SK-N-SH treated with all-trans-retinoic acid at 6 μM for 48 hours (cell line): ENCODE results near the gene TMCC3.
"Not testable (repeated sequence)": the region's sequence is repeated elsewhere in the genome, so short reads cannot be mapped to it uniquely, and the experiment has no call there.

Source experiments
- ATAC-seq: fragments of 200-7000 bp; cut with Tn5 transposase; 3 replicates; pipeline ENCODE4 v1.9.1; 2020; ENCODE audit warnings: mild to moderate bottlenecking, moderate library complexity
- ARNTL ChIP-seq: fragments of 450-650 bp; formaldehyde crosslinking; IDR thresholded peaks from 2 replicates; pipeline ENCODE4 v1.5.0; 2020; ENCODE audit warnings: low read depth, mild to moderate bottlenecking, moderate library complexity, borderline replicate concordance
- BACH2 ChIP-seq: fragments of 250-450 bp; sonication (Bioruptor Pico); IDR thresholded peaks from 2 replicates; pipeline ENCODE4 v1.9.0; 2021; ENCODE audit warnings: mild to moderate bottlenecking, borderline replicate concordance
- CSDC2 ChIP-seq: fragments of 250-450 bp; sonication (Bioruptor Pico); IDR thresholded peaks from 2 replicates; pipeline ENCODE4 v1.5.0; 2020; ENCODE audit warnings: mild to moderate bottlenecking, moderate library complexity
- ESRRG ChIP-seq: fragments of 250-450 bp; sonication (Bioruptor Pico); IDR thresholded peaks from 2 replicates; pipeline ENCODE4 v1.6.1; 2021; ENCODE audit warnings: mild to moderate bottlenecking
- GLIS3 ChIP-seq: fragments of 250-450 bp; sonication (Bioruptor Pico); IDR thresholded peaks from 2 replicates; pipeline ENCODE4 v1.5.0; 2020; ENCODE audit warnings: mild to moderate bottlenecking, moderate library complexity
- ISL1 ChIP-seq: fragments of 250-450 bp; sonication (Bioruptor Pico); IDR thresholded peaks from 2 replicates; pipeline ENCODE4 v2.1.2; 2022; ENCODE audit warnings: mild to moderate bottlenecking, moderate library complexity
- OSR1 ChIP-seq: fragments of 250-450 bp; sonication (Bioruptor Pico); IDR thresholded peaks from 2 replicates; pipeline ENCODE4 v1.8.0; 2022; ENCODE audit warnings: moderate library complexity, mild to moderate bottlenecking, inconsistent platforms
- RARB ChIP-seq: fragments of 250-450 bp; sonication (Bioruptor Pico); IDR thresholded peaks from 2 replicates; pipeline ENCODE4 v1.8.0; 2021; ENCODE audit warnings: mild to moderate bottlenecking, moderate library complexity
- SNAI2 ChIP-seq: fragments of 250-450 bp; sonication (Bioruptor Pico); IDR thresholded peaks from 2 replicates; pipeline ENCODE4 v1.5.0; 2020; ENCODE audit warnings: mild to moderate bottlenecking, moderate library complexity
- TCF4 ChIP-seq: fragments of 250-450 bp; sonication (Bioruptor Pico); IDR thresholded peaks from 2 replicates; pipeline ENCODE4 v1.8.0; 2021; ENCODE audit warnings: mild to moderate bottlenecking, moderate library complexity, borderline replicate concordance
- TOX ChIP-seq: fragments of 250-450 bp; sonication (Bioruptor Pico); IDR thresholded peaks from 2 replicates; pipeline ENCODE4 v1.8.0; 2021; ENCODE audit warnings: mild to moderate bottlenecking, moderate library complexity, borderline replicate concordance
- TSHZ2 ChIP-seq: fragments of 250-450 bp; sonication (Bioruptor Pico); IDR thresholded peaks from 2 replicates; pipeline ENCODE4 v1.5.0; 2020; ENCODE audit warnings: mild to moderate bottlenecking, moderate library complexity
- ZC3H10 ChIP-seq: fragments of 250-450 bp; sonication (Bioruptor Pico); IDR thresholded peaks from 2 replicates; pipeline ENCODE4 v1.5.1; 2021; ENCODE audit warnings: mild to moderate bottlenecking, moderate library complexity
- ZFP3 ChIP-seq: fragments of 250-450 bp; sonication (Bioruptor Pico); IDR thresholded peaks from 2 replicates; pipeline ENCODE4 v1.5.0; 2020; ENCODE audit warnings: mild to moderate bottlenecking, moderate library complexity
- ZFP30 ChIP-seq: fragments of 450-650 bp; formaldehyde crosslinking; IDR thresholded peaks from 2 replicates; pipeline ENCODE4 v1.5.0; 2022; ENCODE audit warnings: mild to moderate bottlenecking, moderate library complexity
- ZNF565 ChIP-seq: fragments of 450-650 bp; formaldehyde crosslinking; conservative IDR thresholded peaks from 2 replicates; pipeline ENCODE4 v1.5.0; 2020; ENCODE audit warnings: low read depth, mild to moderate bottlenecking, moderate library complexity
- ZNF70 ChIP-seq: fragments of 450-650 bp; formaldehyde crosslinking; IDR thresholded peaks from 2 replicates; pipeline ENCODE4 v1.5.0; 2020; ENCODE audit warnings: mild to moderate bottlenecking, moderate library complexity
- ZNF8 ChIP-seq: fragments of 450-650 bp; formaldehyde crosslinking; IDR thresholded peaks from 2 replicates; pipeline ENCODE4 v1.5.0; 2020; ENCODE audit warnings: mild to moderate bottlenecking, moderate library complexity
- TF ChIP-seq, protein P1 (sequence below): fragments of 250-450 bp; sonication (Bioruptor Pico); IDR thresholded peaks from 2 replicates; pipeline ENCODE4 v1.5.1; 2021; ENCODE audit warnings: mild to moderate bottlenecking, moderate library complexity
- TF ChIP-seq, protein P2 (sequence below): fragments of 250-450 bp; sonication (Bioruptor Pico); IDR thresholded peaks from 2 replicates; pipeline ENCODE4 v1.8.0; 2021; ENCODE audit warnings: low read depth, mild to moderate bottlenecking, moderate library complexity, borderline replicate concordance
- TF ChIP-seq, protein P3 (sequence below): fragments of 250-450 bp; sonication (Bioruptor Pico); IDR thresholded peaks from 2 replicates; pipeline ENCODE4 v1.8.0; 2020; ENCODE audit warnings: mild to moderate bottlenecking, moderate library complexity, borderline replicate concordance

TMCC3 gene

GRCh38 chr12:94609917-94610443 is 40.4 kb downstream of the TMCC3 start:
- TF ChIP-seq ZNF565 (CRISPR knock-in tag): no peak
- no peak for TF ChIP-seq ZNF70
- TF ChIP-seq, protein P1, sequence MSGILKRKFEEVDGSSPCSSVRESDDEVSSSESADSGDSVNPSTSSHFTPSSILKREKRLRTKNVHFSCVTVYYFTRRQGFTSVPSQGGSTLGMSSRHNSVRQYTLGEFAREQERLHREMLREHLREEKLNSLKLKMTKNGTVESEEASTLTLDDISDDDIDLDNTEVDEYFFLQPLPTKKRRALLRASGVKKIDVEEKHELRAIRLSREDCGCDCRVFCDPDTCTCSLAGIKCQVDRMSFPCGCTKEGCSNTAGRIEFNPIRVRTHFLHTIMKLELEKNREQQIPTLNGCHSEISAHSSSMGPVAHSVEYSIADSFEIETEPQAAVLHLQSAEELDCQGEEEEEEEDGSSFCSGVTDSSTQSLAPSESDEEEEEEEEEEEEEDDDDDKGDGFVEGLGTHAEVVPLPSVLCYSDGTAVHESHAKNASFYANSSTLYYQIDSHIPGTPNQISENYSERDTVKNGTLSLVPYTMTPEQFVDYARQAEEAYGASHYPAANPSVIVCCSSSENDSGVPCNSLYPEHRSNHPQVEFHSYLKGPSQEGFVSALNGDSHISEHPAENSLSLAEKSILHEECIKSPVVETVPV (CRISPR knock-in tag): no peak
- no peak for TF ChIP-seq ISL1 (CRISPR knock-in tag)
- no peak for ATAC-seq

GRCh38 chr12:94606810-94607209 is 43.5 kb downstream of the TMCC3 start:
- not testable (repeated sequence) for ATAC-seq

DNA sequence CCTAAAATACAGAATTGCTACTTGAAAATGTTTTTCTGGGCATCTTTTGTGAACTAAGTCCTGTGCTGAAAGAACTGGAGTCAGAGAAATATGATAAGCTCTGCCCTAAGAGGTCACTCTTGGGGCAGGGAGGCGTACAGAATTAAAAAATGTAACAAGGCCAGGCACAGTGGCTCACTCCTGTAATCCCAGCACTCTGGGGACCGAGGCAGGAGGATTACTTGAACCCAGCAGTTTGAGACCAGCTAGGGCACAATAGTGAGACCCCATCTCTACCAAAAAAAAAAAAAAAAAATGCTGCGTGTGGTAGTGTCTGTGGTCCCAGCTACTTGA is 46.0 kb downstream of the TMCC3 start:
- no peak for ATAC-seq

GRCh38 chr12:94603434-94604365 is 46.7 kb downstream of the TMCC3 start:
- ATAC-seq: no peak
- TF ChIP-seq ZFP30 (CRISPR knock-in tag): no peak
- TF ChIP-seq CSDC2 (CRISPR knock-in tag): no peak
- no peak for TF ChIP-seq ZC3H10 (CRISPR knock-in tag)
- no peak for TF ChIP-seq TCF4 (CRISPR knock-in tag)
- TF ChIP-seq BACH2 (CRISPR knock-in tag): no peak
- TF ChIP-seq, protein P2, sequence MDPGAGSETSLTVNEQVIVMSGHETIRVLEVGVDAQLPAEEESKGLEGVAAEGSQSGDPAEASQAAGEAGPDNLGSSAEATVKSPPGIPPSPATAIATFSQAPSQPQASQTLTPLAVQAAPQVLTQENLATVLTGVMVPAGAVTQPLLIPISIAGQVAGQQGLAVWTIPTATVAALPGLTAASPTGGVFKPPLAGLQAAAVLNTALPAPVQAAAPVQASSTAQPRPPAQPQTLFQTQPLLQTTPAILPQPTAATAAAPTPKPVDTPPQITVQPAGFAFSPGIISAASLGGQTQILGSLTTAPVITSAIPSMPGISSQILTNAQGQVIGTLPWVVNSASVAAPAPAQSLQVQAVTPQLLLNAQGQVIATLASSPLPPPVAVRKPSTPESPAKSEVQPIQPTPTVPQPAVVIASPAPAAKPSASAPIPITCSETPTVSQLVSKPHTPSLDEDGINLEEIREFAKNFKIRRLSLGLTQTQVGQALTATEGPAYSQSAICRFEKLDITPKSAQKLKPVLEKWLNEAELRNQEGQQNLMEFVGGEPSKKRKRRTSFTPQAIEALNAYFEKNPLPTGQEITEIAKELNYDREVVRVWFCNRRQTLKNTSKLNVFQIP: no peak
- TF ChIP-seq ISL1 (CRISPR knock-in tag): no peak
- TF ChIP-seq ESRRG (CRISPR knock-in tag): no peak
- no peak for TF ChIP-seq SNAI2 (CRISPR knock-in tag)
- no peak for TF ChIP-seq OSR1 (CRISPR knock-in tag)
- TF ChIP-seq, protein P3, sequence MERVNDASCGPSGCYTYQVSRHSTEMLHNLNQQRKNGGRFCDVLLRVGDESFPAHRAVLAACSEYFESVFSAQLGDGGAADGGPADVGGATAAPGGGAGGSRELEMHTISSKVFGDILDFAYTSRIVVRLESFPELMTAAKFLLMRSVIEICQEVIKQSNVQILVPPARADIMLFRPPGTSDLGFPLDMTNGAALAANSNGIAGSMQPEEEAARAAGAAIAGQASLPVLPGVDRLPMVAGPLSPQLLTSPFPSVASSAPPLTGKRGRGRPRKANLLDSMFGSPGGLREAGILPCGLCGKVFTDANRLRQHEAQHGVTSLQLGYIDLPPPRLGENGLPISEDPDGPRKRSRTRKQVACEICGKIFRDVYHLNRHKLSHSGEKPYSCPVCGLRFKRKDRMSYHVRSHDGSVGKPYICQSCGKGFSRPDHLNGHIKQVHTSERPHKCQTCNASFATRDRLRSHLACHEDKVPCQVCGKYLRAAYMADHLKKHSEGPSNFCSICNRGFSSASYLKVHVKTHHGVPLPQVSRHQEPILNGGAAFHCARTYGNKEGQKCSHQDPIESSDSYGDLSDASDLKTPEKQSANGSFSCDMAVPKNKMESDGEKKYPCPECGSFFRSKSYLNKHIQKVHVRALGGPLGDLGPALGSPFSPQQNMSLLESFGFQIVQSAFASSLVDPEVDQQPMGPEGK (CRISPR knock-in tag): no peak
- TF ChIP-seq GLIS3: no peak

More for the DNA sequence above, 46.0 kb downstream of the TMCC3 start:
- no peak for TF ChIP-seq GLIS3
- no peak for TF ChIP-seq ZFP3 (CRISPR knock-in tag)
- no peak for TF ChIP-seq RARB (CRISPR knock-in tag)
- no peak for TF ChIP-seq BACH2 (CRISPR knock-in tag)
- TF ChIP-seq ARNTL (CRISPR knock-in tag): no peak
- TF ChIP-seq SNAI2 (CRISPR knock-in tag): no peak
- TF ChIP-seq TOX: no peak
- no peak for TF ChIP-seq TSHZ2
- TF ChIP-seq, protein P2: no peak
- TF ChIP-seq ZC3H10 (CRISPR knock-in tag): no peak
- TF ChIP-seq ZNF8 (CRISPR knock-in tag): no peak
- TF ChIP-seq, all 23 proteins: peak for 0
